Measurements from ENCODE around the gene VILL.

- no peak for TF ChIP-seq CTCF (IDR thresholded peaks at IDR 0.05; ENCODE audit: low read length)
- no peak for TF ChIP-seq EZH2 (optimal IDR thresholded peaks at IDR 0.05; ENCODE audit: low read depth, low read length)
- TF ChIP-seq EZH2phosphoT487 (IDR thresholded peaks at IDR 0.05; ENCODE audit: low read length) = no peak
These were observed 44.1 kb upstream of the VILL start for GRCh38 chr3:37946531-37946889.
